GM23338 (cell line): ENCODE measurements around the gene GRM8. TPM values are rescaled to one million over a fixed set of nuclear protein-coding genes. Genes with fewer than 3 reads are reported as not detected.
A peak's percentile ranks its signal among the peaks of the same experiment; 100 is the strongest.

ENCODE experiments used
- ATAC-seq: fragments of 200-7000 bp; cut with Tn5 transposase; 3 replicates; pipeline ENCODE4 v1.9.1; 2020
- DNase-seq: peaks from one replicate; pipeline ENCODE4 v3.0.0-alpha.2; 2015; ENCODE audit warnings: low spot score
- H2AFZ ChIP-seq: fragments of 200-600 bp; sonication (generic); 2 replicates; pipeline ENCODE4 v1.8.0; 2016; ENCODE audit warnings: antibody characterized with exemption, mild to moderate bottlenecking, moderate library complexity
- H3F3A ChIP-seq: fragments of 200-600 bp; sonication (generic); replicated peaks from 2 replicates; pipeline ENCODE4 v1.8.0; 2017; ENCODE audit warnings: antibody characterized with exemption, mixed run types, low read depth
- H3K27ac ChIP-seq: fragments of 200-600 bp; sonication (generic); 2 replicates; pipeline ENCODE4 v1.6.1; 2016; ENCODE audit warnings: low read depth
- H3K27me3 ChIP-seq: fragments of 200-600 bp; sonication (generic); 2 replicates; pipeline ENCODE4 v1.8.0; 2016; ENCODE audit warnings: mild to moderate bottlenecking, mixed run types, moderate library complexity; ENCODE audit not compliant: insufficient read depth
- H3K36me3 ChIP-seq: fragments of 200-600 bp; sonication (generic); 2 replicates; pipeline ENCODE4 v1.8.0; 2016; ENCODE audit warnings: mild to moderate bottlenecking; ENCODE audit not compliant: insufficient read depth
- H3K4me1 ChIP-seq: fragments of 200-600 bp; sonication (generic); 2 replicates; pipeline ENCODE4 v1.8.0; 2016; ENCODE audit warnings: mild to moderate bottlenecking, moderate library complexity; ENCODE audit not compliant: insufficient read depth
- H3K4me2 ChIP-seq: fragments of 200-600 bp; sonication (generic); 2 replicates; pipeline ENCODE4 v1.7.1; 2017; ENCODE audit warnings: mixed run types
- H3K4me3 ChIP-seq: fragments of 200-600 bp; sonication (generic); 2 replicates; pipeline ENCODE4 v1.6.1; 2016; ENCODE audit warnings: mixed run types
- H3K79me2 ChIP-seq: fragments of 200-600 bp; sonication (generic); replicated peaks from 2 replicates; pipeline ENCODE4 v1.8.0; 2017; ENCODE audit warnings: mild to moderate bottlenecking; ENCODE audit not compliant: insufficient read depth
- H3K9me2 ChIP-seq: fragments of 200-600 bp; sonication (generic); 2 replicates; pipeline ENCODE4 v1.8.0; 2017; ENCODE audit not compliant: insufficient read depth
- H4K20me1 ChIP-seq: fragments of 200-600 bp; sonication (generic); replicated peaks from 2 replicates; pipeline ENCODE4 v1.8.0; 2017; ENCODE audit warnings: mild to moderate bottlenecking; ENCODE audit not compliant: insufficient read depth
- H3K27ac Mint-ChIP-seq: 2 replicates; pipeline ENCODE4 v1.8.0; 2020; ENCODE audit warnings: inconsistent platforms, mild to moderate bottlenecking, moderate library complexity, mixed read lengths
- H3K27me3 Mint-ChIP-seq: 3 replicates; pipeline ENCODE4 v1.8.0; 2022; ENCODE audit warnings: low read depth, mild to moderate bottlenecking, moderate library complexity, mixed read lengths, inconsistent platforms; ENCODE audit not compliant: insufficient read depth, poor library complexity
- H3K36me3 Mint-ChIP-seq: 3 replicates; pipeline ENCODE4 v1.8.0; 2021; ENCODE audit warnings: low read depth, mild to moderate bottlenecking, inconsistent platforms, moderate library complexity, mixed read lengths
- H3K4me1 Mint-ChIP-seq: 3 replicates; pipeline ENCODE4 v1.8.0; 2020; ENCODE audit warnings: mild to moderate bottlenecking, inconsistent platforms, mixed read lengths
- H3K4me3 Mint-ChIP-seq: 3 replicates; pipeline ENCODE4 v1.8.0; 2021; ENCODE audit warnings: moderate library complexity, mild to moderate bottlenecking, inconsistent platforms, mixed read lengths
- H3K9me3 Mint-ChIP-seq: 3 replicates; pipeline ENCODE4 v1.8.0; 2020; ENCODE audit warnings: moderate library complexity, mild to moderate bottlenecking, inconsistent platforms, mixed read lengths
- ETS1 ChIP-seq: IDR thresholded peaks from 2 replicates; pipeline ENCODE4 v1.6.1; 2016; ENCODE audit warnings: antibody characterized with exemption
- EZH2 ChIP-seq: fragments of 200-600 bp; sonication (generic); IDR thresholded peaks from one replicate; pipeline ENCODE4 v1.8.0; 2017; ENCODE audit warnings: antibody characterized with exemption, mild to moderate bottlenecking, low read depth; ENCODE audit not compliant: unreplicated experiment
- EZH2phosphoT487 ChIP-seq: fragments of 200-600 bp; sonication (generic); IDR thresholded peaks from one replicate; pipeline ENCODE4 v1.8.1; 2018; ENCODE audit warnings: antibody characterized with exemption; ENCODE audit not compliant: unreplicated experiment
- JUNB ChIP-seq: IDR thresholded peaks from one replicate; pipeline ENCODE4 v1.6.1; 2016; ENCODE audit warnings: antibody characterized with exemption; ENCODE audit not compliant: unreplicated experiment
- NANOG ChIP-seq: IDR thresholded peaks from 2 replicates; pipeline ENCODE4 v1.6.1; 2016; ENCODE audit warnings: antibody characterized with exemption, borderline replicate concordance
- STAT1 ChIP-seq: IDR thresholded peaks from one replicate; pipeline ENCODE4 v1.6.1; 2016; ENCODE audit warnings: antibody characterized with exemption; ENCODE audit not compliant: unreplicated experiment
- ZNF331 ChIP-seq: fragments of 250-450 bp; sonication (Bioruptor Pico); IDR thresholded peaks from 2 replicates; pipeline ENCODE4 v1.5.0; 2020; ENCODE audit warnings: low read depth, mild to moderate bottlenecking, moderate library complexity
- polyA plus RNA-seq: library from polyadenylated mRNA; unstranded; fragments of >200 nt; fragmentation: Nextera tagmentation; extraction: Ambion mirVana; gene quantifications from 2 replicates; pipeline ENCODE4 v1.2.1, GENCODE V29; 2016
- total RNA-seq: library from RNA; depleted of rRNA; stranded (reverse); fragments of >200 nt; shearing (Covaris generic); gene quantifications from 2 replicates; pipeline ENCODE4 v1.2.3, GENCODE V29; 2014
- TF ChIP-seq, protein P1 (sequence below), 2 experiments: fragments of 200-600 bp in 1 of 2; sonication (generic) in 1 of 2; conservative IDR thresholded peaks; 2 replicates each; pipeline versions ENCODE4 v1.5.1 to v1.6.1; 2016 to 2017; ENCODE audit warnings: antibody characterized with exemption in 2 of 2, low read depth in 2 of 2, mild to moderate bottlenecking in 2 of 2, moderate library complexity in 1 of 2
- TF ChIP-seq, protein P2 (sequence below): IDR thresholded peaks from one replicate; pipeline ENCODE4 v1.6.1; 2018; ENCODE audit warnings: antibody characterized with exemption; ENCODE audit not compliant: unreplicated experiment

Gene GRM8
- total and polyA plus RNA-seq, 2 experiments from 2014 or later, result 1.9 to 6.6 TPM

DNA sequence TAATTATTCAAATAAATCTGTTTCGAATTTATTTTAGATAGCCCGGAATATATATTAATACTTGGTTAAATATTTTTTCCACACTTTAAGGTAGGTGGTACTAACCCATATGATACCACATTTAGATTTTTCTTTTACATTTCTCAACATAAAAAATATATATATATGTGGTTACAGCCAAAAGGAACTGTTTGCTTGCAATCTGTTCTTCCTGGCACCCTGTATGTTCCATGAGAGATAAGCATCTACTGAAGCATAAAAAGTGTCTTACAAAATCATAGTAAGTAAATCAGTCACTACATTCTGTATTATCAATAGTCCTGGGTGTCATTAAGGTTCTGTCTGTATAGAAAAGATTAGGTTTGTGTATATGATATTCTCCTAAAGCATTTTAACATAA lies 726.8 kb downstream of the GRM8 start (continued):
- TF ChIP-seq ETS1, result no peak
- no peak for TF ChIP-seq JUNB
- TF ChIP-seq ZNF331 (CRISPR knock-in tag), result no peak
- TF ChIP-seq EZH2phosphoT487, result no peak
- TF ChIP-seq, protein P1, sequence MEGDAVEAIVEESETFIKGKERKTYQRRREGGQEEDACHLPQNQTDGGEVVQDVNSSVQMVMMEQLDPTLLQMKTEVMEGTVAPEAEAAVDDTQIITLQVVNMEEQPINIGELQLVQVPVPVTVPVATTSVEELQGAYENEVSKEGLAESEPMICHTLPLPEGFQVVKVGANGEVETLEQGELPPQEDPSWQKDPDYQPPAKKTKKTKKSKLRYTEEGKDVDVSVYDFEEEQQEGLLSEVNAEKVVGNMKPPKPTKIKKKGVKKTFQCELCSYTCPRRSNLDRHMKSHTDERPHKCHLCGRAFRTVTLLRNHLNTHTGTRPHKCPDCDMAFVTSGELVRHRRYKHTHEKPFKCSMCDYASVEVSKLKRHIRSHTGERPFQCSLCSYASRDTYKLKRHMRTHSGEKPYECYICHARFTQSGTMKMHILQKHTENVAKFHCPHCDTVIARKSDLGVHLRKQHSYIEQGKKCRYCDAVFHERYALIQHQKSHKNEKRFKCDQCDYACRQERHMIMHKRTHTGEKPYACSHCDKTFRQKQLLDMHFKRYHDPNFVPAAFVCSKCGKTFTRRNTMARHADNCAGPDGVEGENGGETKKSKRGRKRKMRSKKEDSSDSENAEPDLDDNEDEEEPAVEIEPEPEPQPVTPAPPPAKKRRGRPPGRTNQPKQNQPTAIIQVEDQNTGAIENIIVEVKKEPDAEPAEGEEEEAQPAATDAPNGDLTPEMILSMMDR (conservative IDR thresholded peaks at IDR 0.05; ENCODE audit: low read depth in 2 of 2), result no peak
- no peak for TF ChIP-seq STAT1
- no peak for TF ChIP-seq NANOG

- H3K9me2 ChIP-seq, result no peaks in the 10 kb centered on the region
- no peaks in the 10 kb centered on the region for H3K36me3 Mint-ChIP-seq
- no peak overlapping the region for H3K27ac ChIP-seq
- DNase-seq (peak; percentile 34), ATAC-seq (peak; percentile 81)
- no peaks in the 10 kb centered on the region for H3K36me3 ChIP-seq
- peak overlapping the region; percentile 87; the same call in 1 of the 2 replicates for H3K27ac Mint-ChIP-seq
- H3K79me2 ChIP-seq, result no peaks in the 10 kb centered on the region
- no peak overlapping the region for H3K4me3 Mint-ChIP-seq
- peaks cover 2% of the 10 kb centered on the region for H3K27me3 Mint-ChIP-seq
- H2AFZ ChIP-seq, result no peak overlapping the region
- H3K4me1 Mint-ChIP-seq, result peaks cover 21% of the 10 kb centered on the region
- no peak overlapping the region for H3K4me3 ChIP-seq
- no peaks in the 10 kb centered on the region for H3F3A ChIP-seq
- peaks cover 19% of the 10 kb centered on the region for H3K4me1 ChIP-seq
- no peaks in the 10 kb centered on the region for H3K9me3 Mint-ChIP-seq
- H3K4me2 ChIP-seq, result peak overlapping the region; percentile 46
- H4K20me1 ChIP-seq, result no peaks in the 10 kb centered on the region
- H3K27me3 ChIP-seq, result no peaks in the 10 kb centered on the region
- TF ChIP-seq ETS1 (no peak), EZH2 (no peak), NANOG (no peak)
- TF ChIP-seq, protein P1 (conservative IDR thresholded peaks at IDR 0.05; ENCODE audit: low read depth in 2 of 2), result no peak
- TF ChIP-seq, protein P2, sequence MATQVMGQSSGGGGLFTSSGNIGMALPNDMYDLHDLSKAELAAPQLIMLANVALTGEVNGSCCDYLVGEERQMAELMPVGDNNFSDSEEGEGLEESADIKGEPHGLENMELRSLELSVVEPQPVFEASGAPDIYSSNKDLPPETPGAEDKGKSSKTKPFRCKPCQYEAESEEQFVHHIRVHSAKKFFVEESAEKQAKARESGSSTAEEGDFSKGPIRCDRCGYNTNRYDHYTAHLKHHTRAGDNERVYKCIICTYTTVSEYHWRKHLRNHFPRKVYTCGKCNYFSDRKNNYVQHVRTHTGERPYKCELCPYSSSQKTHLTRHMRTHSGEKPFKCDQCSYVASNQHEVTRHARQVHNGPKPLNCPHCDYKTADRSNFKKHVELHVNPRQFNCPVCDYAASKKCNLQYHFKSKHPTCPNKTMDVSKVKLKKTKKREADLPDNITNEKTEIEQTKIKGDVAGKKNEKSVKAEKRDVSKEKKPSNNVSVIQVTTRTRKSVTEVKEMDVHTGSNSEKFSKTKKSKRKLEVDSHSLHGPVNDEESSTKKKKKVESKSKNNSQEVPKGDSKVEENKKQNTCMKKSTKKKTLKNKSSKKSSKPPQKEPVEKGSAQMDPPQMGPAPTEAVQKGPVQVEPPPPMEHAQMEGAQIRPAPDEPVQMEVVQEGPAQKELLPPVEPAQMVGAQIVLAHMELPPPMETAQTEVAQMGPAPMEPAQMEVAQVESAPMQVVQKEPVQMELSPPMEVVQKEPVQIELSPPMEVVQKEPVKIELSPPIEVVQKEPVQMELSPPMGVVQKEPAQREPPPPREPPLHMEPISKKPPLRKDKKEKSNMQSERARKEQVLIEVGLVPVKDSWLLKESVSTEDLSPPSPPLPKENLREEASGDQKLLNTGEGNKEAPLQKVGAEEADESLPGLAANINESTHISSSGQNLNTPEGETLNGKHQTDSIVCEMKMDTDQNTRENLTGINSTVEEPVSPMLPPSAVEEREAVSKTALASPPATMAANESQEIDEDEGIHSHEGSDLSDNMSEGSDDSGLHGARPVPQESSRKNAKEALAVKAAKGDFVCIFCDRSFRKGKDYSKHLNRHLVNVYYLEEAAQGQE, result no peak
Measured at GRCh38 chr7:126524967-126525366, 727.8 kb downstream of the GRM8 start.
